NT2/D1 (cell line): ENCODE measurements around the gene PLPPR3.

ENCODE experiments used
- YY1 ChIP-seq: IDR thresholded peaks from 2 replicates; pipeline ENCODE4 v1.6.1; 2011; ENCODE audit not compliant: insufficient read length, insufficient read depth
- ZNF274 ChIP-seq: IDR thresholded peaks from 2 replicates; pipeline ENCODE4 v1.6.1; 2011; ENCODE audit warnings: mild to moderate bottlenecking, low read depth, low read length

- TF ChIP-seq YY1, result no peak
- no peak for TF ChIP-seq ZNF274
Measured at GRCh38 chr19:834216-834615, 12.5 kb upstream of the PLPPR3 start.
